ENCODE results near the gene GCFC2. TPM values are rescaled to one million over a fixed set of nuclear protein-coding genes. Genes with fewer than 3 reads are reported as not detected.

GCFC2 gene
- total RNA-seq, 1 experiment from 2014 or later, result 18.3 TPM

DNA sequence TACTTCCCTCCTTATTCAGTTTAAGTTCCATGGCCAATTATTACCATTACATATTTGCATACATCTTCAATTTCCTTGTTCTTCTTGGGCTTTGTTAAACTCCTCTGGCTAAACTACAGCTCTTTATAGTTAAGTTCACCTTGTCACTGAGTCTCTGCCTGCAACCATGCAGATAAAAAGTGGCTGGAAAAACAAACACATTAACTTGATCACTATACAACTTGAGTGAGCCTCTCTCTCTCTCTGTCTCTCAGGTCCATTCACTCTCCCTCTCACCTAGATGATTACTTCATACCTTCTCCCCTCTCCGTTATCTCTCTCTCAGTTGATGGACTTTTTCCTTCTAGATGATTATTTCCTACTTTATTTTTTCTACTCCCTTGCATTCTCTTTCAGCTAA, 30.3 kb downstream of the GCFC2 start:
- H3K18ac ChIP-seq (ENCODE audit: insufficient read length, low read depth, low read length), result no peak overlapping the region
- TF ChIP-seq, protein P1, sequence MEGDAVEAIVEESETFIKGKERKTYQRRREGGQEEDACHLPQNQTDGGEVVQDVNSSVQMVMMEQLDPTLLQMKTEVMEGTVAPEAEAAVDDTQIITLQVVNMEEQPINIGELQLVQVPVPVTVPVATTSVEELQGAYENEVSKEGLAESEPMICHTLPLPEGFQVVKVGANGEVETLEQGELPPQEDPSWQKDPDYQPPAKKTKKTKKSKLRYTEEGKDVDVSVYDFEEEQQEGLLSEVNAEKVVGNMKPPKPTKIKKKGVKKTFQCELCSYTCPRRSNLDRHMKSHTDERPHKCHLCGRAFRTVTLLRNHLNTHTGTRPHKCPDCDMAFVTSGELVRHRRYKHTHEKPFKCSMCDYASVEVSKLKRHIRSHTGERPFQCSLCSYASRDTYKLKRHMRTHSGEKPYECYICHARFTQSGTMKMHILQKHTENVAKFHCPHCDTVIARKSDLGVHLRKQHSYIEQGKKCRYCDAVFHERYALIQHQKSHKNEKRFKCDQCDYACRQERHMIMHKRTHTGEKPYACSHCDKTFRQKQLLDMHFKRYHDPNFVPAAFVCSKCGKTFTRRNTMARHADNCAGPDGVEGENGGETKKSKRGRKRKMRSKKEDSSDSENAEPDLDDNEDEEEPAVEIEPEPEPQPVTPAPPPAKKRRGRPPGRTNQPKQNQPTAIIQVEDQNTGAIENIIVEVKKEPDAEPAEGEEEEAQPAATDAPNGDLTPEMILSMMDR (conservative IDR thresholded peaks at IDR 0.05), result no peak
- no peaks in the 10 kb centered on the region for H3K4me1 ChIP-seq (ENCODE audit: insufficient read depth, low read length)
- no peak overlapping the region for H4K91ac ChIP-seq (ENCODE audit: insufficient read length, low read depth, low read length)
- H2BK120ac ChIP-seq (ENCODE audit: low read depth, low read length, poor library complexity, severe bottlenecking), result no peak overlapping the region
- H3K79me2 ChIP-seq (ENCODE audit: insufficient read depth, low read length), result no peaks in the 10 kb centered on the region
- Mint-ChIP-seq H3K27me3 (ENCODE audit: low read depth) (no peaks in the 10 kb centered on the region; the same call in 1 of the 2 replicates), H3K4me3 (no peak overlapping the region), H3K9me3 (no peaks in the 10 kb centered on the region), H3K4me1 (no peaks in the 10 kb centered on the region), H3K36me3 (ENCODE audit: insufficient read depth in 1 of 3, low read depth in 3 of 3) (peaks cover 12 to 34% (median 30%) of the 10 kb centered on the region in 3 experiments), H3K27ac (no peak overlapping the region)
- WGBS (ENCODE audit: extremely low coverage, insufficient read length, low lambda C conversion rate), result no CpG with 5 or more reads among the region's 1 CpG
- no peak overlapping the region for H3T11ph ChIP-seq (ENCODE audit: low read length)
- H2BK12ac ChIP-seq (ENCODE audit: insufficient read length, low read depth, low read length), result no peak overlapping the region
- no peak overlapping the region for H2AFZ ChIP-seq (ENCODE audit: low read length)
- no peak overlapping the region for H2BK5ac ChIP-seq (ENCODE audit: insufficient read length, low read length)
- no peak overlapping the region for H3K4me2 ChIP-seq (ENCODE audit: insufficient read depth, insufficient read length, low read length)
- H4K20me1 ChIP-seq (ENCODE audit: control insufficient read depth, insufficient read depth, insufficient read length), result no peaks in the 10 kb centered on the region
- no peak overlapping the region for H3K4ac ChIP-seq (ENCODE audit: low read depth, low read length)
- H3K27ac ChIP-seq (ENCODE audit: insufficient read length, low read depth, low read length), result no peak overlapping the region
- H3K9ac ChIP-seq (ENCODE audit: extremely low read depth, insufficient read length, low read length), result no peak overlapping the region
- H2BK20ac ChIP-seq (ENCODE audit: low read depth, low read length, poor library complexity, severe bottlenecking), result no peak overlapping the region
- no peak overlapping the region for H3K56ac ChIP-seq (ENCODE audit: insufficient read length, low read depth, low read length)
- H4K5ac ChIP-seq (ENCODE audit: insufficient read length, low read depth, low read length), result no peak overlapping the region
- H3K27me3 ChIP-seq (ENCODE audit: insufficient read depth, low read length), result no peaks in the 10 kb centered on the region
- H3K9me3 ChIP-seq (ENCODE audit: control insufficient read depth, low read depth, low read length), result no peaks in the 10 kb centered on the region
- H3K23ac ChIP-seq (ENCODE audit: insufficient read length, low read depth, low read length), result no peak overlapping the region
- no peak overlapping the region for H2AK5ac ChIP-seq (ENCODE audit: insufficient read length, low read length)
- no peaks in the 10 kb centered on the region for H3K79me1 ChIP-seq (ENCODE audit: insufficient read depth, low read depth, low read length, poor library complexity, severe bottlenecking)
- H4K8ac ChIP-seq (replicated peaks; ENCODE audit: insufficient read length, low read depth, low read length), result no peak overlapping the region
- DNase-seq, result no peak
- H2BK15ac ChIP-seq (ENCODE audit: low read depth, low read length), result no peak overlapping the region
- H3K23me2 ChIP-seq (ENCODE audit: insufficient read length, low read depth, low read length, poor library complexity, severe bottlenecking), result no peaks in the 10 kb centered on the region
- H3K14ac ChIP-seq (ENCODE audit: insufficient read depth, low read length), result no peak overlapping the region
